Measurements from ENCODE around the gene TMEM185B.
A peak's percentile ranks its signal among the peaks of the same experiment; 100 is the strongest.
"Not testable (repeated sequence)": the region's sequence is repeated elsewhere in the genome, so short reads cannot be mapped to it uniquely, and the experiment has no call there.

TMEM185B gene

GRCh38 chr2:120223034-120223912, at the start of gene TMEM185B:
Gene TMEM185B (minus strand): TSS chr2:120223400. CDS start chr2:120222976, 424 bp downstream.
- DNase-seq, result peak; percentile 36 to 91 (median 79)

- no peak for DNase-seq
Measured at GRCh38 chr2:120271711-120272379, 48.6 kb upstream of the TMEM185B start.

- no peak for DNase-seq
Measured at GRCh38 chr2:120269816-120270215, 46.6 kb upstream of the TMEM185B start.

DNA sequence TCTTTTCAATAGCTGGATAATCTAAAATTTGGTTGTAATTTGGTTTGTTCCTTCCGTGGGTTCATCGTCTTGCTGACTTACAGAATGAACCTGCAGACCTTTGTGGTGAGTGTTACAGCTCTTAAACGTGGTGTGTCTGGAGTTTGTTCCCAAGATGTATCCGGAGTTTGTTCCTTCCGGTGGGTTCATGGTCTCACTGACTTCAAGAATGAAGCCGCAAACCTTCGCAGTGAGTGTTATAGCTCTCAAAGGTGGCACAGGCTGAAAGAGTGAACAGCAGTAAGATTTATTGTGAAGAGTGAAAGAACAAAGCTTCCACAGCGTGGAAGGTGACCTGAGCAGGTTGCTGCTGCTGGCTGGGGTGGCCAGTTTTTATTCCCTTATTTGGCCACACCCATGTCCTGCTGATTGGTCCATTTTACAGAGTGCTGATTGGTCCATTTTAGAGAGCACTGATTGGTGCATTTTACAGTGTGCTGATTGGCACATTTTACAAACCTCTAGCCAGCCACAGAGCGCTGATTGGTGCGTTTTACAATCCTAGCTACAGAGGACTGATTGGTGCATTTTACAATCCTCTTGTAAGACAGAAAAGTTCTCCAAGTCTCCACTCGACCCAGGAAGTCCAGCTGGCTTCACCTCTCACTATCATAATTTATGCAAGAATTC, 46.0 kb upstream of the TMEM185B start:
- no peak for DNase-seq

DNA sequence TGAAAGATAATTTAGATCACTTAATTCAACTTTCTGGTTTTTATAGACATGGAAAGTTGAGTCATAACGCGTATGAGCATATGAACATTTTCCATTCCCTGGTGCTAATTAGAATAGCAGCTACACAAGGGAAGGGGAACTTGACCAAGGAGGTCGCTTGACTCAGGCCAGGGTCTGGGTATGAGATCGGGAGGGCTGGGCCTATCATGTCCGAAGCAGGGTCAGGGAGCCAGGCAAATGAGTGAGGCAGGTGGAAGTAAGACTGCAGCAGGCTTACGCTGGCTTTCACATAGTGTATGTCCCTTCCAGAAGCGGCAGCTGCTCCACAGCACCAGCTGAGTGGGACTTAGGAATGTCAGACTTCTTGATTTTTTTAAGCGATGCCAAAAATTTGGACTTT, 44.1 kb upstream of the TMEM185B start:
- DNase-seq, result no peak

DNA sequence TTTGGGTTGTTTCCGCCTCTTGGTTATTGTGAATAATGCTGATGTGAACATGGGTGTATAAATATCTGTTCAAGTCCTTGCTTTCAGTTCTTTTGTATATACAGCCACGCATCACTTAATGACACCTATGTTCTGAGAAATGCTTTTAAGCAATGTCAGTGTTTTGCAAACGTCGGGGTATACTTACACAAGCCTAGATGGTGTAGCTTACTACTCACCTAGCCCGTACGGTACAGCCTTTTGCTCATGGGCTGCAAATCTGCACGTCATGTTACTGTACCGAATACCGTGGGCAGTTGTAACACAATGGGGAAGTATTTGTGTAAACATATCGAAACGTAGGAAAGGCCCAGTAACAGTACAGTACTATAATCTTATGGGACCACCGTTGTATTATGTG, 41.8 kb upstream of the TMEM185B start:
- no peak for DNase-seq

DNA sequence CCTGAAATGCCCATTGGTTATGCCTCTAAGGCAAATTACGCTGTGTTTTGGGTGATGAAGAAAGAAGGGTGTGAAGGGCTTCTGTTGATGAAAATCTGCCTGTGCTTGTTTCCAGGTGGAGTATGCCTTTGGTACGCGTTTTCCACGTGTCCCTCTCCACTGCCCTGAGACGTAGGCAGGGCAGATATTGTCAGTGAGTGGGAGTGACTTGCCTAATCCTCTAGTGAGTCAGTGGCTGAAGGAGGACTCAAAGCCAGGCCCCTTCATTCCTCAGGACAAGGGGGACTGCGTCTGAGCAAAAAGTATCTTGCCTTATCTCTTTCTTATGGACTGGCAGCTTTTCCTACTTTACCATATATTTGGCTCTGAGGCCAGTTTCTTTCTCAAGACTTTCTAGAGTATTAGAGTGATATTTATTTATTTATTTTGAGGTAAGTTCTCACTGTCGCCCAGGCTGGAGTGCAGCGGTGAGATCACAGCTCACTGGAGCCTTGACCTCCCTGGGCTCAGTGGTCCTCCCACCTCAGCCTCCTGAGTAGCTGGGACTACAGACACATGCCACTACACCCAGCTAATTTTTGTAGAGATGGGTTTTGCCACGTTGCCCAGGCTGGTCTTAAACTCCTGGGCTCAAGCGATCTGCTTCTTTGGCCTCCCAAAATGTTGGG, 39.7 kb upstream of the TMEM185B start:
- DNase-seq, result no peak

GRCh38 chr2:120262150-120262549, 39.0 kb upstream of the TMEM185B start:
- no peak for DNase-seq

- DNase-seq, result no peak
Measured at GRCh38 chr2:120261387-120262006, 38.3 kb upstream of the TMEM185B start.

DNA sequence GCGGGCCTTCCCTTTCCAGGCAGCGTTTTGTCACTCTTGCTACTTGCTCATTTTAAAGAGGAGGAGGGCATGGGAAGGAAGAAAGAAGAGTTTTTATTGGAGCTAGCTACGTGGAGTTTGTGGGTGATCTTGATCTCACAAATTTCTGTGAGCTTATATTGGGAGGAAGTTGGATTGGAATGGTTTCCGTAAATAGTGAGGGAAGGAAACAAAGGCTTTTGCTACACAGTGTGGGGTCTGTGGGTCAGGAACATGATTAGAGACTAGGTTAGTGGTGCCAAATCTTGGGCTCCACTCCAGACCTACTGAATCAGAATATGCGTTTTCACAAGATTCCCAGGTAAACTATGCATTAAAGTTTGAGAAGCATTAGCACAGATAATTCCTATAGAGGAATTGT, 37.5 kb upstream of the TMEM185B start:
- no peak for DNase-seq

DNA sequence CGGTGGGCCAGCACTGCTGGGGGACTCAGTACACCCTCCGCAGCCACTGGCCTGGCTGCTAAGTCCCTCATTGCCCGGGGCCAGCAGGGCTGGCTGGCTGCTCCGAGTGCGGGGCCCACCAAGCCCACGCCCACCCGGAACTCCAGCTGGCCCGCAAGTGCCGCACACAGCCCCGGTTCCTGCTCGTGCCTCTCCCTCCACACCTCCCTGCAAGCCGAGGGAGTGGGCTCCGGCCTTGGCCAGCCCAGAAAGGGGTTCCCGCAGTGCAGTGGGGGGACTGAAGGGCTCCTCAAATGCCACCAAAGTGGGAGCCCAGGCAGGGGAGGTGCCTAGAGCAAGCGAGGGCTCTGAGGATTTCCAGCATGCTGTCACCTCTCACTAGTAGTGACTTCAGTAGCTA, 36.7 kb upstream of the TMEM185B start:
- DNase-seq, result not testable (repeated sequence)

- DNase-seq, result no peak
Measured at GRCh38 chr2:120258196-120258595, 35.0 kb upstream of the TMEM185B start.

GRCh38 chr2:120257522-120257921, 34.3 kb upstream of the TMEM185B start:
- no peak for DNase-seq

DNA sequence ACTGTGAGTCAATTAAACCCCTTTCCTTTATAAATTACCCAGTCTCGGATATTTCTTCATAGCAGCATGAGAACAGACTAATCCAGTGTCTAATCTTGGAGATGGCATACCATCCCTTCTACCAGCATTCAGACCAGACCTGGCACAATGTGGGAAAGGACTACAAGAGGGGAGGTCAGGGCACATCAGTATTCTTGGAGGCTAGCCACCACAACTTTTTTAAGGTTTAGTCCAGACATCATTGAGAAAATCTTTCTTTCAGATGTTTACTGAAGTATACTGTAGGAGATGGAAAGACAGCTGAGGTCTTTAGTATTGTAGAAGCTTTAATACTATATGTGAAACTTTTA, 33.4 kb upstream of the TMEM185B start:
- DNase-seq, result no peak

- DNase-seq, result no peak
Measured at GRCh38 chr2:120255986-120256650, 32.9 kb upstream of the TMEM185B start.

DNA sequence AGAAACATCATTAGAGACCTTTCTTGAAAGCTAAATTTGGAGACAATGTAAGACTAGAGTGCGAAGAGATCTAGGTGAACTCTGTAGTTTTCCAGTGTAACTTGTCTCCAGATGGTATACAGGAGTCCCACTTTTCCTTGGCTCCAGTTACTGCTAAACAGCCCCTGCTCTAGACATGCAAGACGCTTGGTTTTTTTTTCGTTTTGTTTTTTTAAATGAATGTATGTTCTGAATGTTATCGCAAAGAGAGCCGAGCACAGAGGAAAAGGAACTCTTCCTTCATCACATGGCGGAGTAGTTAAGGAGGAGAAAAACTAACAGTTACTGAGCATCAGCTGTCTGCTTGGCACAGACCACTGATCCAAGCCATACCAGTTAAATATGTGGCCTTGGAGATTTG, 31.9 kb upstream of the TMEM185B start:
- DNase-seq, result no peak

- no peak for DNase-seq
Measured at GRCh38 chr2:120254178-120254577, 31.0 kb upstream of the TMEM185B start.

GRCh38 chr2:120253021-120253882, 30.1 kb upstream of the TMEM185B start:
- peak in 55 of 56 donors; percentile 8 to 85 (median 69) for DNase-seq

- DNase-seq, result peak; percentile 86 to 99 (median 98)
Measured at GRCh38 chr2:120252225-120253020, 29.2 kb upstream of the TMEM185B start, which contains the start of gene RALB. Gene RALB (plus strand): TSS chr2:120252852. CDS start chr2:120278665, 25,813 bp downstream.

All from amygdala (tissue), 56 donors.